GM19193 (cell line): ENCODE results near the gene ZBTB20.

Source experiments
- POLR2A ChIP-seq: IDR thresholded peaks from 4 replicates; pipeline ENCODE4 v1.6.1; 2011; ENCODE audit not compliant: insufficient read depth, insufficient read length; ENCODE audit errors: extremely low read depth

Gene ZBTB20

GRCh38 chr3:114645392-114645791 lies 501.7 kb downstream of the ZBTB20 start:
- TF ChIP-seq POLR2A, result no peak

GRCh38 chr3:114644367-114644766 lies 502.7 kb downstream of the ZBTB20 start:
- TF ChIP-seq POLR2A, result no peak

- TF ChIP-seq POLR2A, result no peak
Observed at GRCh38 chr3:114642951-114643741, 503.9 kb downstream of the ZBTB20 start.

- no peak for TF ChIP-seq POLR2A
Observed at GRCh38 chr3:114640126-114640525, 507.0 kb downstream of the ZBTB20 start.

- TF ChIP-seq POLR2A, result no peak
Observed at GRCh38 chr3:114639171-114639570, 507.9 kb downstream of the ZBTB20 start.

- TF ChIP-seq POLR2A, result no peak
Observed at GRCh38 chr3:114635878-114636277, 511.2 kb downstream of the ZBTB20 start.

GRCh38 chr3:114634635-114635034 lies 512.5 kb downstream of the ZBTB20 start:
- no peak for TF ChIP-seq POLR2A

GRCh38 chr3:114632757-114633424 lies 514.2 kb downstream of the ZBTB20 start:
- TF ChIP-seq POLR2A, result no peak

- no peak for TF ChIP-seq POLR2A
Observed at GRCh38 chr3:114627770-114628169, 519.3 kb downstream of the ZBTB20 start.

- TF ChIP-seq POLR2A, result no peak
Observed at GRCh38 chr3:114626751-114627150, 520.3 kb downstream of the ZBTB20 start.

GRCh38 chr3:114624571-114625181 lies 522.4 kb downstream of the ZBTB20 start:
- no peak for TF ChIP-seq POLR2A

GRCh38 chr3:114624047-114624445 lies 523.0 kb downstream of the ZBTB20 start:
- no peak for TF ChIP-seq POLR2A

GRCh38 chr3:114623420-114624046 lies 523.6 kb downstream of the ZBTB20 start:
- no peak for TF ChIP-seq POLR2A

GRCh38 chr3:114622001-114622400 lies 525.1 kb downstream of the ZBTB20 start:
- TF ChIP-seq POLR2A, result no peak

- no peak for TF ChIP-seq POLR2A
Observed at GRCh38 chr3:114619771-114620170, 527.3 kb downstream of the ZBTB20 start.
